A549 (cell line): Measurements from ENCODE around the gene ZIM2.

Experiments used
- CHD2 ChIP-seq: fragments of 150-350 bp; IDR thresholded peaks from 2 replicates; pipeline ENCODE4 v1.6.1; 2014; ENCODE audit warnings: low read length; ENCODE audit not compliant: partially characterized antibody
- CTCF ChIP-seq: fragments of >200 bp; sonication (Bioruptor Twin); formaldehyde crosslinking; IDR thresholded peaks from 3 replicates; pipeline ENCODE4 v1.5.1; 2016
- E2F6 ChIP-seq: IDR thresholded peaks from 2 replicates; pipeline ENCODE4 v1.6.1; 2012; ENCODE audit warnings: low read depth, borderline replicate concordance
- ESRRA ChIP-seq: fragments of 150-350 bp; IDR thresholded peaks from 2 replicates; pipeline ENCODE4 v1.6.1; 2014; ENCODE audit warnings: mild to moderate bottlenecking, low read length, borderline replicate concordance
- JUN ChIP-seq, 2 experiments: fragments of >200 bp; sonication (Bioruptor Twin); formaldehyde crosslinking; IDR thresholded peaks; 2 replicates in 1 of 2; 3 replicates in 1 of 2; pipeline ENCODE4 v1.6.1; 2016 to 2017
- MAX ChIP-seq: IDR thresholded peaks from 2 replicates; pipeline ENCODE4 v1.6.1; 2012
- MYC ChIP-seq: IDR thresholded peaks from 2 replicates; pipeline ENCODE4 v1.6.1; 2012; ENCODE audit warnings: mild to moderate bottlenecking, inconsistent platforms, low read length, improper control_type of control experiment, borderline replicate concordance
- POLR2A ChIP-seq: IDR thresholded peaks from 2 replicates; pipeline ENCODE4 v1.6.1; 2012; ENCODE audit warnings: mild to moderate bottlenecking, low read length
- RAD21 ChIP-seq, 2 experiments: fragments of >200 bp in 1 of 2; sonication (Bioruptor Twin) in 1 of 2; formaldehyde crosslinking in 1 of 2; IDR thresholded peaks in 1 of 2; conservative IDR thresholded peaks in 1 of 2; 2 replicates in 1 of 2; 3 replicates in 1 of 2; pipeline ENCODE4 v1.6.1; 2012 to 2018; ENCODE audit warnings: inconsistent platforms in 1 of 2
- REST ChIP-seq: fragments of 200-600 bp; sonication (generic); IDR thresholded peaks from 2 replicates; pipeline ENCODE4 v1.6.1; 2016; ENCODE audit warnings: antibody characterized with exemption, mild to moderate bottlenecking, moderate library complexity
- USF2 ChIP-seq: fragments of 450-650 bp; IDR thresholded peaks from 2 replicates; pipeline ENCODE4 v1.6.1; 2014; ENCODE audit warnings: antibody characterized with exemption

GRCh38 chr19:56837492-56838023 lies 3.0 kb downstream of the ZIM2 start:
- TF ChIP-seq USF2 (no peak), POLR2A (no peak), ESRRA (no peak), CTCF (no peak), REST (no peak), MAX (no peak), JUN (IDR thresholded peaks at IDR 0.05) (no peak), E2F6 (no peak), CHD2 (no peak), MYC (no peak), RAD21 (conservative IDR thresholded peaks at IDR 0.05 in 1 of 2, IDR thresholded peaks at IDR 0.05 in 1 of 2) (no peak)
